HL-60/S4 treated with phorbol 12-myristate 13-acetate at 8.2 ng/mL for 4 days and 3 days (cell line): ENCODE measurements around the gene FOXI3.
"Not testable (repeated sequence)": the region's sequence is repeated elsewhere in the genome, so short reads cannot be mapped to it uniquely, and the experiment has no call there.

Experiments used
- in situ Hi-C: fragments of 300-500 bp; cut with MboI; formaldehyde crosslinking; loops from 2 replicates; pipeline ENCODE4 v1.15.0; 2022; ENCODE audit warnings: low sequenced_read_pairs

FOXI3 gene

DNA sequence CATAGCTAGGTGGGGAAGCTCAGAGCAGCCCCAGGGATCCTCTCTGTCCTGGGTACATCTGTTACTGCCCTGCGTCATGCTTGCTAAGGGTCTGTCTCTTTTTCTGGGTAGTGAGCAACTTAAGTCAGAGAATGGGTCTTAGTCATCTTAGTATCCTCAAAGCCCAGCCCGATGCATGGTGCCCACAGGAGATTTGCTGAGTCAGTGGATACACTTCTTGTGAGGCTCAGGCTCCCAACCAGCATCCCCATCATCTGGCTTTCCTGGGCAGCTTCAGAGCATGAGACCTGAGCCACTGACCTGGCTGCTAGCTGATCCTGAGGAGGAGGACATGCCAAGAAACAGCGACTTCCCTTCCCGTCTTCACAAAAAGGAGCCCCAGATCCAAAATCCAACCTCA is 10.0 kb downstream of the FOXI3 start:
- in situ Hi-C loops: no loop called here

DNA sequence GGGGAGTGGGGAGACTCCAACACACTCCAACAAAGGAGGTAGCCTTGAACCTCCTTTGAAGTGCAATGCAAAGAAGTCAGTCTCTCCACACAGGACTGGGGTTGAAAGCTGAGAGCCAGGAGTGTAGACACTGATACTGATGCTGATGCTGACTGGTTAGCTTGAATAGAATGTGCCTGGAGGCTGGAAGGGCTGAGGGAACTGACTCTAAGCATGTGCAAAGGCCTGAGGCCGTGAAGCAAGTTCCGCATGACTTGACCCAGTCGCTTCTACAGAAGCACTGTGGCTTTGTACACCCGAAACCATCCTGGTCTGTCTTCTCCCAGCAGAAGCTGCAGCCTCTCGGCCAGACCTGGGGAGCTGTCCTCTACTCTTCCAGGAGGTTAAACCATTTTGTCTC is 10.4 kb downstream of the FOXI3 start:
- in situ Hi-C loops: no loop called here

DNA sequence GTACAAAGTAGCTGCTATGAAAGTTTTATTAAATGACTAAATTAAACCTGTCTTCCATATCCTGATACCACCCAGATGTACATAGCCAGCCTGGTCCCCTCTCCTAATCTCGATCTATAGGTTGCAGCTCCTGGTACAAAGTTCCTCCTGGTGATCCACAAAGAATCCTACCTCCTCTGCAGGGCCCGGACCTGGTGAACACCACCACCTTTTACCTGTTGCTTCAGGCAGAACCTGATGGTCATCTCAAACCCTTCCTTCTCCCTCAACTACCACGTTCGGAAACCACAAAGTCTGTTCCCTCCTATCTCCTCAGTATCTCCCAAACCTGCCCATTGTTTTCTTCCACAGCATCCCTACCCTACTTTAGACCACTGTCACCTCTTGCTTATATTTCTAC is 15.5 kb downstream of the FOXI3 start:
- in situ Hi-C loops: no loop called here

DNA sequence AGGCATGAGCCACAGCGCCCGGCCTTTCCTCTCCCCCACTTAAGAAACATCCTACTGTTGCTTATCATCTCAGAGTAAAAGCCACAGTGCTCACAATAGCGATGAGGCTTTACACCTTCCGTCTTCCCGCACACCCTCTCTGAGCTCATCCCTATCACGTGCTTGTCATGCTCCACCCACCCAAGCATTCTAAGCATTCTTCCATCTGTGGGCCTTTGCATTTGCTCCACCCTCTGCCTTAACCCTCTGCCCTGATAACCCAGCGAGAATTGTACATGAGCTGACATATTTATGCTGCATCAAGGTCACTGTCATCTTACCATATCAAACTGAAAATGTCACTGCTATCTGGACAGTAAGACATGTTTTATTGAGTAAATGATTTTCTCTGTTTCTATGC is 22.6 kb downstream of the FOXI3 start:
- in situ Hi-C loops: no loop called here

DNA sequence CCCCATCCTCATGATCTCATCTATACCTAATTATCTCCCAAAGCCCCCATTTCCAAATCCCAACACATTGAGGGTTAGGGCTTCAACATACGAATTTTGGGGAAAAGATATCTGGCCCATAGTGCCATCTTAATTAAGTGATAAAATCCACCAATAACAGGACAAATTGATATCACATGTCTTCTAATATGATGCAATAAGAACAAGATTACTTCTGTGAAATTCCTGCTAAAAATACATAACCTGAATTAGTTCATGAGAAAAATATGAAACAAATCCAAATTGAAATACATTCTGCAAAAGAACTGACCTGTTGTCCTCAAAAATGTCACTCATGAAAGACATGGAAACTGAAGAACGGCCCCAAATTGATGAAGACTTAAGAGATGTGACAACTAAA is 28.8 kb downstream of the FOXI3 start:
- in situ Hi-C loops: no loop called here

- in situ Hi-C loops: not testable (repeated sequence)
These were observed 33.4 kb downstream of the FOXI3 start for GRCh38 chr2:88419051-88419450.

- in situ Hi-C loops: no loop called here
These were observed 36.4 kb downstream of the FOXI3 start for GRCh38 chr2:88416016-88416663.

- in situ Hi-C loops: not testable (repeated sequence)
These were observed 43.6 kb downstream of the FOXI3 start for GRCh38 chr2:88408870-88409269.

DNA sequence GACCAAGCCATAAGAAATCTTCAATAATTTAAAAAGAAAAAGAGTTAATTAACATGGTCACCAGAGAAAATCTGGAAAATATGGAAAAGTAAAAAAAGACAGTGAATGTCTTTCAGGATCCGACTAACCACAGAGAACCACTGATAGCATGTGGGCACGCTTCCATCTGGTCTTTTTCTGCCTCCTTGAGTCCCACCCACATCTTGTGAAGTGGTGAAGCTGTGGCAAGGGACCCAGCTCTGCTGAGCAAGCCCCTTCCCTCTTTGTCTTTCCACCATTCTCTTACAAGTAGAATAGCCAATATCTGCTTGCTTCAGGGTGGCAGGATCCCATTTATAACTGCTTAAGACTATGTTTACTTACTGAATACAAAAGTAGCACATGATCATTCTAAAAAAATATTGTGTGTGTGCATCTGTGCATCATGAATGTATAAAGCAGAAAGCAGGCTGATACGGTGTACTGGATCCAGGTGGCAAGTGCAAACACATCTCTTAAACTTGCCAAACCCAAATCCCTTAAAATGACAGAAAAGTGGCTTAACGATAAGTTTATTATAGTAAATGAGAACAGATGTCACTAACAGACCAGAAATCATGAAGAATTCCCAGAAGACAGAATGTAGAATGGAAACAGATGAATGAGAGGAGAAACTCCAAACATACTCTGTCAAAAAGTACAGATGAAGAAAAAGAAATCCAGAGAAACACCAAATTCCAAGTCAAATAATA is 52.3 kb downstream of the FOXI3 start:
- in situ Hi-C loops: no loop called here

DNA sequence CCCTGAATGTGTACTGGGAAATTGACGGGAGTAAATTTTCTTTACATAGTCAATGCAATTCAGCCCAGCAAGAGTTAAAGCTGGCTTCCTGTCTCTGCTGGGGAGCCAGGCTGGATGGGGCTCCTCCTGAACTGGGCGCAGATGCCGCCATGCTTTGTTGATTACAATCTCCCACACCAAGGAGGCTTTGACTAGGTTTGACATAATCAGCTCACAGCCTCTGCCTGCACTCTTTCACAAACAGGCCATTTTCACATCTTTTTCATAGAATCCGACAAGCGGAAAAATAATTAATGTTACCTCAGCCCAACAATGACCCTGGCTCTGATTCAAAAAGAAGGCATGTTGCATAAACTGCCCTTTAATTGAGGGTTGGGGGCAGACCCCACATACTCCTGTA is 54.3 kb downstream of the FOXI3 start:
- in situ Hi-C loops: no loop called here
